ENCODE measurements around the gene FOXO1. TPM values are rescaled to one million over a fixed set of nuclear protein-coding genes. Genes with fewer than 3 reads are reported as not detected.

FOXO1 gene
- total RNA-seq, 2 donors from 2014 or later: 20.1 to 29.7 TPM

GRCh38 chr13:40572961-40573360 lies 93.5 kb downstream of the FOXO1 start:
- no peak overlapping the region for H3K27ac ChIP-seq (ENCODE audit: low read depth, low read length)
- H3K36me3 ChIP-seq (ENCODE audit: control insufficient read depth, insufficient read depth, low read length): no peaks in the 10 kb centered on the region
- H3K27me3 ChIP-seq (ENCODE audit: control insufficient read depth, insufficient read depth, low read length, poor library complexity, severe bottlenecking): no peaks in the 10 kb centered on the region
- no peak for DNase-seq
- Mint-ChIP-seq H3K4me3 (no peak overlapping the region), H3K27ac (peak overlapping the region; percentile 42), H3K36me3 (ENCODE audit: low read depth) (no peaks in the 10 kb centered on the region), H3K27me3 (ENCODE audit: insufficient read depth) (no peaks in the 10 kb centered on the region), H3K9me3 (no peaks in the 10 kb centered on the region), H3K4me1 (peaks cover 51% of the 10 kb centered on the region)
- no peak overlapping the region for H3K9ac ChIP-seq (ENCODE audit: extremely low read depth, low read length, poor library complexity, severe bottlenecking)
- no peaks in the 10 kb centered on the region for H3K4me1 ChIP-seq (ENCODE audit: control insufficient read depth, insufficient read depth, low read length)
- no peak overlapping the region for H3K4me3 ChIP-seq (ENCODE audit: low read length)
- H3K9me3 ChIP-seq (ENCODE audit: control insufficient read depth, low read length): no peaks in the 10 kb centered on the region
- 97% methylated on average over 1 of the region's 1 CpG; no CpG with 5 or more reads in 1 of the 2 experiments for WGBS, 2 experiments (ENCODE audit: insufficient coverage in 1 of 2, insufficient read length in 1 of 2)
- no peak for TF ChIP-seq CTCF (conservative IDR thresholded peaks at IDR 0.05)

- no peaks in the 10 kb centered on the region for H3K4me1 ChIP-seq (ENCODE audit: control insufficient read depth, insufficient read depth, low read length)
- no peaks in the 10 kb centered on the region for H3K9me3 Mint-ChIP-seq
- peak overlapping the region; percentile 62 for H3K27ac Mint-ChIP-seq
- no peaks in the 10 kb centered on the region for H3K27me3 Mint-ChIP-seq (ENCODE audit: insufficient read depth)
- 77 to 93% methylated on average over 4 to 6 of the region's 6 CpGs for WGBS, 2 experiments (ENCODE audit: insufficient coverage in 1 of 2, insufficient read length in 1 of 2)
- no peak overlapping the region for H3K27ac ChIP-seq (ENCODE audit: low read depth, low read length)
- no peak overlapping the region for H3K4me3 Mint-ChIP-seq
- peaks cover 43% of the 10 kb centered on the region for H3K4me1 Mint-ChIP-seq
- no peaks in the 10 kb centered on the region for H3K27me3 ChIP-seq (ENCODE audit: control insufficient read depth, insufficient read depth, low read length, poor library complexity, severe bottlenecking)
- no peaks in the 10 kb centered on the region for H3K36me3 Mint-ChIP-seq (ENCODE audit: low read depth)
- no peaks in the 10 kb centered on the region for H3K9me3 ChIP-seq (ENCODE audit: control insufficient read depth, low read length)
- DNase-seq: no peak
- H3K4me3 ChIP-seq (ENCODE audit: low read length): no peak overlapping the region
- no peak for TF ChIP-seq CTCF (conservative IDR thresholded peaks at IDR 0.05)
- H3K36me3 ChIP-seq (ENCODE audit: control insufficient read depth, insufficient read depth, low read length): no peaks in the 10 kb centered on the region
- no peak overlapping the region for H3K9ac ChIP-seq (ENCODE audit: extremely low read depth, low read length, poor library complexity, severe bottlenecking)
Observed at GRCh38 chr13:40571338-40571963, 95.0 kb downstream of the FOXO1 start.

GRCh38 chr13:40570930-40571329 lies 95.5 kb downstream of the FOXO1 start:
- TF ChIP-seq CTCF (conservative IDR thresholded peaks at IDR 0.05): no peak
- Histone ChIP-seq H3K36me3 (ENCODE audit: control insufficient read depth, insufficient read depth, low read length) (no peaks in the 10 kb centered on the region), H3K4me1 (ENCODE audit: control insufficient read depth, insufficient read depth, low read length) (peaks cover under 1% of the 10 kb centered on the region), H3K4me3 (ENCODE audit: low read length) (no peak overlapping the region), H3K9me3 (ENCODE audit: control insufficient read depth, low read length) (no peaks in the 10 kb centered on the region), H3K27me3 (ENCODE audit: control insufficient read depth, insufficient read depth, low read length, poor library complexity, severe bottlenecking) (no peaks in the 10 kb centered on the region), H3K9ac (ENCODE audit: extremely low read depth, low read length, poor library complexity, severe bottlenecking) (no peak overlapping the region), H3K27ac (ENCODE audit: low read depth, low read length) (no peak overlapping the region)
- H3K27ac Mint-ChIP-seq: no peak overlapping the region
- WGBS, 2 experiments (ENCODE audit: insufficient coverage in 1 of 2, insufficient read length in 1 of 2): 94 to 100% methylated on average over 1 to 4 of the region's 4 CpGs
- H3K4me1 Mint-ChIP-seq: peaks cover 42% of the 10 kb centered on the region
- no peaks in the 10 kb centered on the region for H3K36me3 Mint-ChIP-seq (ENCODE audit: low read depth)
- no peak for DNase-seq
- H3K27me3 Mint-ChIP-seq (ENCODE audit: insufficient read depth): no peaks in the 10 kb centered on the region
- H3K9me3 Mint-ChIP-seq: no peaks in the 10 kb centered on the region
- H3K4me3 Mint-ChIP-seq: no peak overlapping the region
